GM12873 (cell line): ENCODE data around the gene CYTIP.

ENCODE experiments used
- TF ChIP-seq, protein P1 (sequence below): IDR thresholded peaks from 2 replicates; pipeline ENCODE4 v1.5.1; 2012; ENCODE audit warnings: low read depth, mild to moderate bottlenecking, moderate library complexity, low read length, control low read depth; ENCODE audit not compliant: insufficient read depth; ENCODE audit errors: missing control alignments

CYTIP gene

DNA sequence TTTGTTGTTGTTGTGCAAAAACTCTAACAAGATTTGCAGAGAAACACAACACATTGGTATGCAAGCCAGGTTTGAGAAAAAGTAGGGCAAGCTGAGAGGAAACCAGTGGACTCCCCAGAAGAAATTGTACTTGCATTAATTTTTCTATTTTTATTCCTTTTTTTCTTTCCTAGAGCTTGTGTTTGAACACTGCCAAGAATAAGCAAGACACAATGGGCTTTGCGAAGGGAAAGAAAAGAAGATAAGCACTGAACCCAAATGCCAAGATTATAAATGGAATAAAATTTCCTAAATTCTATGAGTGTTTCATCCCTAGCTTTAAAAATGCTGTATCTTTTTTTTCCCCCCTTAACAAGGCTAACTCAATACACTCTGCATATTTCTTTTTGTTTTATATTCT is 17.0 kb upstream of the CYTIP start:
- TF ChIP-seq, protein P1, sequence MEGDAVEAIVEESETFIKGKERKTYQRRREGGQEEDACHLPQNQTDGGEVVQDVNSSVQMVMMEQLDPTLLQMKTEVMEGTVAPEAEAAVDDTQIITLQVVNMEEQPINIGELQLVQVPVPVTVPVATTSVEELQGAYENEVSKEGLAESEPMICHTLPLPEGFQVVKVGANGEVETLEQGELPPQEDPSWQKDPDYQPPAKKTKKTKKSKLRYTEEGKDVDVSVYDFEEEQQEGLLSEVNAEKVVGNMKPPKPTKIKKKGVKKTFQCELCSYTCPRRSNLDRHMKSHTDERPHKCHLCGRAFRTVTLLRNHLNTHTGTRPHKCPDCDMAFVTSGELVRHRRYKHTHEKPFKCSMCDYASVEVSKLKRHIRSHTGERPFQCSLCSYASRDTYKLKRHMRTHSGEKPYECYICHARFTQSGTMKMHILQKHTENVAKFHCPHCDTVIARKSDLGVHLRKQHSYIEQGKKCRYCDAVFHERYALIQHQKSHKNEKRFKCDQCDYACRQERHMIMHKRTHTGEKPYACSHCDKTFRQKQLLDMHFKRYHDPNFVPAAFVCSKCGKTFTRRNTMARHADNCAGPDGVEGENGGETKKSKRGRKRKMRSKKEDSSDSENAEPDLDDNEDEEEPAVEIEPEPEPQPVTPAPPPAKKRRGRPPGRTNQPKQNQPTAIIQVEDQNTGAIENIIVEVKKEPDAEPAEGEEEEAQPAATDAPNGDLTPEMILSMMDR, result no peak

DNA sequence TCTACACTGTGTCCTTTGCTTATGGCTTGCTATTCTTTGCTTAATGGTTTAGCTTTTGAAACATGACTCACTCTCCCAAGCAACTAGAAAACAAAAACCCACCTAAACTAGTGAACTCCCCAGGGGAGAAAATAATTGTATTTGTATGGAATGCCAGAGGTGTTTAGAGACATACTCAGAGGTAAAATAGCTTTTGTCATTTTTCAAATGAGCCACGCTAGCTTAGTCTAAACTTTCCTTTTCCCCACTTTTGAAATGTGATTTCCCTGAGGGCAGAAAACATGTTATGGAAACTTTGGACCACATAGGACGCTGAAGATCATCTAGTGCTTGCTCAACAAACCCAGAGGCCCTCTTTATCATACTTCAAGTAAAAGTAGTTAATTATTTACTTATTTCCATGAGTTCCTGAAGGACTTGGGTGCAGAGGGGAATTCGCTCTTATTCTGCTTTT is 16.5 kb upstream of the CYTIP start:
- TF ChIP-seq, protein P1, result no peak

DNA sequence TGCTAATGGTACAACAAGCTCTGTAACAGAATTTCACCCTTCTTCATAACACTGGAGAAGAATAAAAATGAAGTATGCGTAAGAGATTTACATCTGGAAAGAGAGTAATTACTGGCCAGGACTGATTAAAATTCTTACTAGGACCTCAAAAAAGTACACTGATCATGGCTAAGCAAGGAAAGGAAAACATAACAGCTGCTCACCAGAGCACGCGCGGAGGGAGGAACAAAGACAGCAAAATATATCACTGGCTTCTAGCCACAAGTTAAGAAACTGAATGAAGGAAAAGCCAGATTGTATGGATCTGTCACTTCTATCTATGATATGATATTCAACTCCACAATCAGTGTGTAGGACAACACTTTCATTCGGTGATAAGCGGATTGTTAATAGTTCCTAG is 15.6 kb upstream of the CYTIP start:
- TF ChIP-seq, protein P1, result no peak

DNA sequence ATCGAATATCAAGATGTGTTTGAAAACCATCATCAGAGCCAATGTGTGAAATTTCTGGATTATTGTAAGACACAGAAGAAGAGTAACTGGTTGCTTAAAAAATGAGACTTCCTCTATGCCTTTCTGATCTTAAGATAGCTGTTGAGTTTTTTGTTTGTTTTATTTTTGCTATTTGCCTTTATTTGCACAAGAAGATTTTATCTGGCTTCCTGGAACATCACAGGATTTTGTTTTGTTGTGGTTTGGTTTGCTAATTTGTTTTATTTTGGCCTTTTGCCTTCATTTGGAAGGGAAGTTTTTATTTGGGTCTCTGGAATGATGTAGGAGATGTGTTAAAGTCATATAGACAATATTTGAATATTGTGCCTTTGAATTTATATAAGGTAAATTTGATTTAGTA is 3.9 kb upstream of the CYTIP start:
- TF ChIP-seq, protein P1, result no peak

DNA sequence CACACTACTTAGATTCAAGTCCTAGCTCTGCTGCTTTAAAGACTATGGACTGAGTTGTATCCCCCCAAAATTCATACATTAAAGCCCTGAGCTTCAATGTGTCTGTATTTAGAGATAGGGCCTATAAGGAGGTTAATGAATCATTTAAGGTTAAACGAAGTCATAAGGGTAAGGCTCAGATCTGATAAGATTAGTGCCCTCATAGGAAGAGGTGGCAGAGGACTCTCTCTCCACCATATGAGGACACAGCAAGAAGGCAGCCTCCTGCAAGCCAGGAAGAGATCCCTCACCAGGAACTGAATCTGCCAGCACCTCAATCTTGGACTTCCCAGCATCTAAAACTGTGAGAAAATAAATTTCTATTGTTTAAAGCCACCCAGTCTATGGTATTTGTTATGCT is 3.1 kb upstream of the CYTIP start:
- TF ChIP-seq, protein P1, result no peak

DNA sequence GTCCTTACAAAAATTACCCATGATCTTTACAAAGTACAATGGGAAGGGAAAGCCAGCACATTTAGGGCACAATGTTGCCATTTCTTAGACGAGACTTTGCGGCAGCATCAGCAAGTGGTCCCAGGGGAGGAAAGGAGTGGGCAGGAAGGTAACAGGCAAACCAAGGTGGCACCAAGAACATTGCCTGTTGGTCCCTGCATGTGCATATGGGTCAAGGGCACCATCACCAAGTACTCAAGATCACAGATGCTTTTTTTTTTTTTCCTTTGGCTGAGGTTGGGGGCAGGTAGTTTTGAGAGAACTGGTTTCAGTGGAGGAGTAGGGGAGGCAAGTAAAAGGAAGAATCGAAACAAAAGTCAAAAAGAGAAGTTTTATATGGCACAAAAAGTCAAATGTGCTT is 752 bp upstream of the CYTIP start:
- TF ChIP-seq, protein P1, result no peak

DNA sequence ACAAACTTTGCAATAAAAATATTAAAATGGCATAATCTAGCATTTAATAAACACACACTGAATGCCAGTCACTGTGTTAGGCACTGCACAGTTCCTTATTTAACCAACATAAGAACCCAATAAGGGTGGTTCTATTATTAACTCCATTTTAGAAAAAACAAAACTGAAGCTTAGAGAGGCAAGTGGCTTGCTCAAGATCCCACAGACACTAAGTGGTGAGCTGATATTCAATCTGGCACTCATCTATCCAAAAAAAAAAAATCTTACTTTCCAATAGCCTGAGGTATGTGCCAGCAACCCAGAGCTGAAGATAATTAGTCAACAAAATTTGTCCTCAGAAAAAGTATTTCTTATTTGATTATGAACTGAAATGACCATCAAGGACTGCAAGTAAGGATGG is 799 bp downstream of the CYTIP start:
- TF ChIP-seq, protein P1, result no peak
